Testis (tissue), 3 donors: Measurements from ENCODE around the gene COL25A1. TPM values are rescaled to one million over a fixed set of nuclear protein-coding genes. Genes with fewer than 3 reads are reported as not detected.

Source experiments
- DNase-seq: peaks from one replicate; pipeline ENCODE4 v3.0.0-alpha.2; 2019
- H3K27ac ChIP-seq, 2 donors: fragments of 200-600 bp; sonication (generic); one replicate each; pipeline ENCODE4 v1.5.1; 2019
- H3K27me3 ChIP-seq: fragments of 200-600 bp; sonication (generic); one replicate; pipeline ENCODE4 v1.5.1; 2019
- H3K36me3 ChIP-seq: fragments of 200-600 bp; sonication (generic); one replicate; pipeline ENCODE4 v1.5.1; 2017; ENCODE audit warnings: low read depth; ENCODE audit errors: missing control alignments
- H3K4me1 ChIP-seq: fragments of 200-600 bp; sonication (generic); one replicate; pipeline ENCODE4 v1.5.1; 2019
- H3K4me3 ChIP-seq, 2 donors: fragments of 200-600 bp; sonication (generic); one replicate each; pipeline ENCODE4 v1.5.1; 2017 to 2019
- H3K9me3 ChIP-seq: fragments of 200-600 bp; sonication (generic); one replicate; pipeline ENCODE4 v1.5.1; 2017
- CTCF ChIP-seq, 3 experiments: fragments of 450-650 bp in 2 of 3; fragments of 200-600 bp in 1 of 3; sonication (generic) in 1 of 3; IDR thresholded peaks; one replicate each; pipeline ENCODE4 v1.5.1; 2016 to 2019; ENCODE audit warnings: antibody characterized with exemption in 3 of 3, mild to moderate bottlenecking in 2 of 3, moderate library complexity in 1 of 3
- POLR2A ChIP-seq: fragments of 450-650 bp; IDR thresholded peaks from one replicate; pipeline ENCODE4 v1.6.1; 2017; ENCODE audit warnings: antibody characterized with exemption, mild to moderate bottlenecking, moderate library complexity
- WGBS, 2 donors: methylation state at CpG; one replicate each; pipeline ENCODE4 v1.1.5; 2018; 5-methylcytosine and 5-hydroxymethylcytosine counted together
- intact Hi-C: fragments of 100-400 bp; cut with DNase I; formaldehyde crosslinking; loops from one replicate; pipeline ENCODE4 v1.15.1; 2023; ENCODE audit warnings: low total_unique reads
- polyA plus RNA-seq: library from polyadenylated mRNA; stranded (reverse); fragments of 350-450 nt; fragmentation: Illumina TruSeq; extraction: RNeasy Lipid Tissue Mini Kit (QIAGEN cat#74804); gene quantifications from one replicate; pipeline ENCODE4 v1.2.3, GENCODE V29; 2014; ENCODE audit warnings: low read depth, low replicate concordance; ENCODE audit not compliant: insufficient read depth
- total RNA-seq, 2 donors: library from RNA; depleted of rRNA; stranded (reverse); fragments of >200 nt; gene quantifications; one replicate each; pipeline ENCODE4 v1.2.3, GENCODE V29; 2016

The COL25A1 gene
- total and polyA plus RNA-seq, 3 donors from 2014 or later: 11.7 to 19.2 (median 17.2) TPM

DNA sequence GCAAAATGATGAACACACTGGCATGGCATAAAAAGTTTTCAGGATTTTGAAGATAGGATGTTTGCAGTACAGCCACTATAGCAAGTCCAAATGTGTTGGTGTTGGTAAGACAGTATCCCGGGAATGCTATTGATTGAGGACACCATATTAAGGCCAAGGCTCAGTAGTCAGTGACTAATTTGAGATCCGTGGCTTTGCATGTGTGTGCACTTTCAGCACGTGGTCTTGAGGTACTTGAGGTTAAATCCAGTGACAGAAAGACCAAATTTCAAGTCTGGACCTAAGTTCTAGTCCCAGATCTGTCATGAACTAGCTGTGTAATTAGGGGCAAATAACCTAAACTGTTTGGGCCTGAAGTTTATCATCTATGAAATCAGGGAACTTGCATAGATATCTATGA is 463.1 kb downstream of the COL25A1 start:
- intact Hi-C loops: loop anchor here (10.0 kb wide), 1 partner anchor 565 kb away; no protein-coding TSS in a partner anchor
- Histone ChIP-seq H3K4me3 (no peak overlapping the region), H3K27ac (no peak overlapping the region), H3K36me3 (no peaks in the 10 kb centered on the region), H3K27me3 (no peaks in the 10 kb centered on the region), H3K4me1 (no peaks in the 10 kb centered on the region), H3K9me3 (no peaks in the 10 kb centered on the region)
- DNase-seq: no peak
- WGBS, 2 donors: 90 to 97% methylated on average over 3 of the region's 3 CpGs
- TF ChIP-seq CTCF (IDR thresholded peaks at IDR 0.05) (no peak), POLR2A (no peak)

DNA sequence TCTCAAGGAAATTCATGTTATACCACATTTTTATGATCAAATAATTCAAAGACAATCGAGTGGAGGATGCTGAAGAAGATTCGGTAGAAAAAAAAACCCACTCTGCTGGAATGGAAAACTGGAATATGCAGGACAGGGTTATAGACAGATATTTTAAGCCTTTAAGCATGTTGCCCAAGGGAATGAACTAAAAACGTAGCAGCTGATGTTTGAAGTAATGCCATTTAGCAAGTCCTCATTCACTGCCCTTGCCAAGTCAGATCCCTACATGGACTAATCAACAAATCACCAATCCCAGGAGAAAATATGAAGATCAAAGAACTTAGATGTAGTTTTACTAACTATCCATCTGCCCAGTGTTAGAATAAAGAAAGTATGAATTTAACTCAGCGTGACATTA is 464.0 kb downstream of the COL25A1 start:
- intact Hi-C loops: loop anchor here (10.0 kb wide), 1 partner anchor 566 kb away; no protein-coding TSS in a partner anchor
- Histone ChIP-seq H3K4me3 (no peak overlapping the region), H3K36me3 (no peaks in the 10 kb centered on the region), H3K27me3 (no peaks in the 10 kb centered on the region), H3K27ac (no peak overlapping the region), H3K4me1 (no peaks in the 10 kb centered on the region), H3K9me3 (no peaks in the 10 kb centered on the region)
- TF ChIP-seq CTCF (IDR thresholded peaks at IDR 0.05): no peak
- TF ChIP-seq POLR2A: no peak
- WGBS, 2 donors: 78 to 86% methylated on average over 4 of the region's 4 CpGs
- DNase-seq: no peak

GRCh38 chr4:108834835-108835384 is 467.5 kb downstream of the COL25A1 start:
- Histone ChIP-seq H3K27ac (no peak overlapping the region), H3K36me3 (no peaks in the 10 kb centered on the region), H3K4me1 (no peaks in the 10 kb centered on the region), H3K4me3 (no peak overlapping the region), H3K9me3 (no peaks in the 10 kb centered on the region), H3K27me3 (no peaks in the 10 kb centered on the region)
- WGBS, 2 donors: 41 to 45% methylated on average over 3 of the region's 3 CpGs
- TF ChIP-seq CTCF (IDR thresholded peaks at IDR 0.05) (peak; percentile 52 to 63 (median 60)), POLR2A (no peak)
- no peak for DNase-seq
- intact Hi-C loops: loop anchor here (10.0 kb wide), 1 partner anchor 570 kb away; no protein-coding TSS in a partner anchor

GRCh38 chr4:108834166-108834834 is 468.2 kb downstream of the COL25A1 start:
- TF ChIP-seq POLR2A (no peak), CTCF (IDR thresholded peaks at IDR 0.05) (no peak)
- 78 to 80% methylated on average over 9 of the region's 9 CpGs for WGBS, 2 donors

More at GRCh38 chr4:108834166-108834834, 468.2 kb downstream of the COL25A1 start:
- intact Hi-C loops: loop anchor here (10.0 kb wide), 1 partner anchor 571 kb away; no protein-coding TSS in a partner anchor
- Histone ChIP-seq H3K36me3 (no peaks in the 10 kb centered on the region), H3K4me3 (no peak overlapping the region), H3K27me3 (no peaks in the 10 kb centered on the region), H3K27ac (no peak overlapping the region), H3K9me3 (no peaks in the 10 kb centered on the region), H3K4me1 (no peaks in the 10 kb centered on the region)
- no peak for DNase-seq
